ENCODE data around the gene CD8A. TPM values are rescaled to one million over a fixed set of nuclear protein-coding genes. Genes with fewer than 3 reads are reported as not detected.
"Not testable (repeated sequence)": the region's sequence is repeated elsewhere in the genome, so short reads cannot be mapped to it uniquely, and the experiment has no call there.

The CD8A gene
- 0.62 TPM for total RNA-seq
- long read RNA-seq: 0 reads

- no peak for DNase-seq (ENCODE audit: low spot score)
- intact Hi-C loops (cut with DNase I): no loop called here
Measured at GRCh38 chr2:86790676-86791572, at the start of gene CD8A. CD8A (minus strand) TSS chr2:86790913; CDS start chr2:86790825, 88 bp downstream.

- DNase-seq (ENCODE audit: low spot score); intact Hi-C loops (cut with DNase I): not testable (repeated sequence)
Measured at GRCh38 chr2:86839871-86840548, 49.3 kb upstream of the CD8A start.

- DNase-seq (ENCODE audit: low spot score); intact Hi-C loops (cut with DNase I): not testable (repeated sequence)
Measured at GRCh38 chr2:86839455-86839854, 48.7 kb upstream of the CD8A start.

GRCh38 chr2:86837714-86838113 lies 47.0 kb upstream of the CD8A start:
- intact Hi-C loops (cut with DNase I); DNase-seq (ENCODE audit: low spot score): not testable (repeated sequence)

- DNase-seq (ENCODE audit: low spot score); intact Hi-C loops (cut with DNase I): not testable (repeated sequence)
Measured at GRCh38 chr2:86836915-86837695, 46.4 kb upstream of the CD8A start.

- intact Hi-C loops (cut with DNase I): not testable (repeated sequence)
Measured at GRCh38 chr2:86835548-86835889, 44.8 kb upstream of the CD8A start.

GRCh38 chr2:86833315-86833714 lies 42.6 kb upstream of the CD8A start:
- no peak for DNase-seq (ENCODE audit: low spot score)

More at GRCh38 chr2:86835548-86835889, 44.8 kb upstream of the CD8A start:
- DNase-seq (ENCODE audit: low spot score): not testable (repeated sequence)

GRCh38 chr2:86832334-86833096 lies 41.8 kb upstream of the CD8A start:
- no peak for DNase-seq (ENCODE audit: low spot score)
- intact Hi-C loops (cut with DNase I): no loop called here

More at GRCh38 chr2:86833315-86833714, 42.6 kb upstream of the CD8A start:
- intact Hi-C loops (cut with DNase I): no loop called here

- DNase-seq (ENCODE audit: low spot score): no peak
- intact Hi-C loops (cut with DNase I): no loop called here
Measured at GRCh38 chr2:86831537-86831936, 40.8 kb upstream of the CD8A start.

- intact Hi-C loops (cut with DNase I): no loop called here
- DNase-seq (ENCODE audit: low spot score): no peak
Measured at GRCh38 chr2:86826951-86827350, 36.2 kb upstream of the CD8A start.

GRCh38 chr2:86825693-86826381 lies 35.1 kb upstream of the CD8A start:
- intact Hi-C loops (cut with DNase I): no loop called here
- no peak for DNase-seq (ENCODE audit: low spot score)

GRCh38 chr2:86825036-86825692 lies 34.5 kb upstream of the CD8A start:
- intact Hi-C loops (cut with DNase I): no loop called here
- no peak for DNase-seq (ENCODE audit: low spot score)

GRCh38 chr2:86822668-86823345 lies 32.1 kb upstream of the CD8A start:
- no peak for DNase-seq (ENCODE audit: low spot score)
- intact Hi-C loops (cut with DNase I): no loop called here

GRCh38 chr2:86821842-86822241 lies 31.1 kb upstream of the CD8A start:
- intact Hi-C loops (cut with DNase I): no loop called here
- DNase-seq (ENCODE audit: low spot score): no peak

- intact Hi-C loops (cut with DNase I): no loop called here
- DNase-seq (ENCODE audit: low spot score): no peak
Measured at GRCh38 chr2:86821306-86821705, 30.6 kb upstream of the CD8A start.

- intact Hi-C loops (cut with DNase I): no loop called here
- no peak for DNase-seq (ENCODE audit: low spot score)
Measured at GRCh38 chr2:86818957-86819356, 28.2 kb upstream of the CD8A start.

GRCh38 chr2:86818114-86818801 lies 27.5 kb upstream of the CD8A start:
- no peak for DNase-seq (ENCODE audit: low spot score)
- intact Hi-C loops (cut with DNase I): no loop called here
